ENCODE measurements around the gene ARHGAP4.

Gene ARHGAP4

GRCh38 chrX:153864561-153865320, 61.3 kb downstream of the ARHGAP4 start:
- DNase-seq: no peak

GRCh38 chrX:153864101-153864500, 62.0 kb downstream of the ARHGAP4 start:
- no peak for DNase-seq

- no peak for DNase-seq
Measured at GRCh38 chrX:153863251-153863991, 62.6 kb downstream of the ARHGAP4 start.

GRCh38 chrX:153862369-153863250, 63.5 kb downstream of the ARHGAP4 start:
- DNase-seq: no peak

- DNase-seq: peak; percentile 81 to 88
Measured at GRCh38 chrX:153861733-153862310, 64.2 kb downstream of the ARHGAP4 start.

- no peak for DNase-seq
Measured at GRCh38 chrX:153861151-153861550, 64.9 kb downstream of the ARHGAP4 start.
